RWPE2 (cell line): ENCODE measurements around the gene GLYR1.

ENCODE experiments used
- ATAC-seq: fragments of 200-7000 bp; cut with Tn5 transposase; 3 replicates; pipeline ENCODE4 v1.9.1; 2021; ENCODE audit warnings: low read depth
- DNase-seq: peaks from one replicate; pipeline ENCODE4 v3.0.0-alpha.2; 2020; ENCODE audit warnings: low spot score
- H3K27ac ChIP-seq: fragments of 450-650 bp; 2 replicates; pipeline ENCODE4 v1.5.1; 2017; ENCODE audit warnings: mild to moderate bottlenecking; ENCODE audit not compliant: poor library complexity, severe bottlenecking
- H3K27me3 ChIP-seq: fragments of 250-450 bp; sonication (Bioruptor Pico); 2 replicates; pipeline ENCODE4 v1.5.1; 2021; ENCODE audit warnings: mild to moderate bottlenecking, moderate library complexity; ENCODE audit not compliant: insufficient read depth, poor library complexity, severe bottlenecking
- H3K36me3 ChIP-seq: fragments of 250-450 bp; sonication (Bioruptor Pico); 2 replicates; pipeline ENCODE4 v1.5.1; 2020; ENCODE audit warnings: low read depth, mild to moderate bottlenecking, moderate library complexity
- H3K4me1 ChIP-seq: fragments of 250-450 bp; sonication (Bioruptor Pico); 2 replicates; pipeline ENCODE4 v1.5.1; 2021; ENCODE audit warnings: mild to moderate bottlenecking, moderate library complexity; ENCODE audit not compliant: insufficient read depth, poor library complexity, severe bottlenecking
- H3K4me3 ChIP-seq: fragments of 250-450 bp; sonication (Bioruptor Pico); 2 replicates; pipeline ENCODE4 v1.5.1; 2021; ENCODE audit warnings: mild to moderate bottlenecking, moderate library complexity; ENCODE audit not compliant: severe bottlenecking
- H3K9me3 ChIP-seq: fragments of 250-450 bp; sonication (Bioruptor Pico); 2 replicates; pipeline ENCODE4 v1.5.1; 2021; ENCODE audit warnings: mild to moderate bottlenecking, moderate library complexity; ENCODE audit not compliant: severe bottlenecking
- CTCF ChIP-seq: fragments of 450-650 bp; IDR thresholded peaks from one replicate; pipeline ENCODE4 v1.5.1; 2017; ENCODE audit warnings: mild to moderate bottlenecking, moderate library complexity; ENCODE audit not compliant: poor library complexity, severe bottlenecking

The GLYR1 gene

GRCh38 chr16:4862639-4863038 lies 15.6 kb upstream of the GLYR1 start:
- no peak for TF ChIP-seq CTCF
- Histone ChIP-seq H3K4me3 (no peak overlapping the region), H3K27ac (no peak overlapping the region), H3K4me1 (peaks cover 9% of the 10 kb centered on the region), H3K9me3 (no peaks in the 10 kb centered on the region), H3K36me3 (peaks cover 84% of the 10 kb centered on the region), H3K27me3 (no peaks in the 10 kb centered on the region)
- peak; percentile 40; the same call in 1 of the 3 replicates for ATAC-seq
- DNase-seq, result no peak

- Histone ChIP-seq H3K36me3 (peaks cover 84% of the 10 kb centered on the region), H3K4me3 (no peak overlapping the region), H3K9me3 (no peaks in the 10 kb centered on the region), H3K27me3 (no peaks in the 10 kb centered on the region), H3K27ac (no peak overlapping the region), H3K4me1 (peaks cover 9% of the 10 kb centered on the region)
- DNase-seq (no peak), ATAC-seq (no peak)
- no peak for TF ChIP-seq CTCF
Measured at GRCh38 chr16:4860727-4861342, 13.7 kb upstream of the GLYR1 start.

- Histone ChIP-seq H3K36me3 (peaks cover 85% of the 10 kb centered on the region), H3K4me3 (no peak overlapping the region), H3K4me1 (peaks cover 9% of the 10 kb centered on the region), H3K9me3 (no peaks in the 10 kb centered on the region), H3K27ac (peak overlapping the region; percentile 30), H3K27me3 (no peaks in the 10 kb centered on the region)
- TF ChIP-seq CTCF, result no peak
- no peak for DNase-seq
- ATAC-seq, result peak; percentile 63
Measured at GRCh38 chr16:4859900-4860255, 12.8 kb upstream of the GLYR1 start.

- peak; percentile 31; the same call in 2 of the 3 replicates for ATAC-seq
Measured at GRCh38 chr16:4859190-4859899, 12.3 kb upstream of the GLYR1 start.

More at GRCh38 chr16:4859190-4859899, 12.3 kb upstream of the GLYR1 start:
- H3K27me3 ChIP-seq, result no peaks in the 10 kb centered on the region
- no peak overlapping the region for H3K4me3 ChIP-seq
- H3K9me3 ChIP-seq, result no peaks in the 10 kb centered on the region
- no peak for DNase-seq
- H3K36me3 ChIP-seq, result peaks cover 87% of the 10 kb centered on the region
- peaks cover 9% of the 10 kb centered on the region for H3K4me1 ChIP-seq
- peak overlapping the region; percentile 30 for H3K27ac ChIP-seq
- TF ChIP-seq CTCF, result no peak
